ENCODE results near the gene EXOC3L2. TPM values are rescaled to one million over a fixed set of nuclear protein-coding genes. Genes with fewer than 3 reads are reported as not detected.

EXOC3L2 gene
- polyA plus RNA-seq, 1 of the 3 experiments (the other 2 are of a cell fraction) = 0.02 TPM

DNA sequence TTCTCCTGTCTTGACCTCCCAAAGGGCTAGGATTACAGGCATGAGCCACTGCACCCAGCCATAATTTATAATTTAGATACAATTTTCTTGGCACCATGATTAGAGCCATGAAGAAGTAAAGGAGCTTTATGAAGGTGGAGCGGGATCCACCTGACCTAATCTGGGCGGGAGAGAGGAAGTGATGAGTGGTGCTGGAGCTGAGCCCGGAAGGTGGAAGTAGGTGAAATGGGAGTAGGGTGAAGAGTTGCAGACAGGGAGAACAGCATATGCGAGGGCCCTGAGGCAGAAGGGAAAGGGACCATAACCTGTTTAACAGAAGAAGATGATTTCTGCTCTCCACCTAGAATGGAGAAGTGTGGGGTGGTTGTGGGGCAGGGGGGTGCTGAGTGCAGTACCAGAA is 62.4 kb downstream of the EXOC3L2 start:
- TF ChIP-seq FOSL2 (IDR thresholded peaks at IDR 0.05; ENCODE audit: borderline replicate concordance, low read depth) (no peak), ELF1 (IDR thresholded peaks at IDR 0.05) (no peak)
- Histone ChIP-seq H3K9ac (no peak overlapping the region), H3K27me3 (ENCODE audit: insufficient read depth) (no peaks in the 10 kb centered on the region), H3K4me2 (no peak overlapping the region), H3K9me3 (no peaks in the 10 kb centered on the region), H3K4me1 (ENCODE audit: control insufficient read depth in 1 of 2, insufficient read depth in 2 of 2, low read depth in 1 of 2, low read length in 1 of 2) (peaks cover 0 to 8% of the 10 kb centered on the region in 2 experiments; a peak in 1 of 4 replicates), H3K4me3 (ENCODE audit: low read depth in 2 of 2, low read length in 1 of 2) (no peak overlapping the region), H3K9me2 (no peaks in the 10 kb centered on the region), H3K36me3 (replicated peaks in 1 of 2; ENCODE audit: control insufficient read depth in 1 of 2, insufficient read depth in 2 of 2, low read length in 1 of 2) (peaks cover 0 to 5% of the 10 kb centered on the region in 2 experiments), H3K27ac (ENCODE audit: low read depth in 2 of 2, low read length in 1 of 2) (no peak overlapping the region), H3F3A (replicated peaks; ENCODE audit: insufficient read depth) (peaks cover 5% of the 10 kb centered on the region), H2AFZ (ENCODE audit: low read depth) (no peak overlapping the region), H4K20me1 (ENCODE audit: insufficient read depth) (no peaks in the 10 kb centered on the region), H3K79me2 (ENCODE audit: insufficient read depth) (peaks cover 20% of the 10 kb centered on the region)
- 91% methylated on average over 4 of the region's 4 CpGs for WGBS (ENCODE audit: low lambda C conversion rate)
- POLR2A ChIA-PET = no interaction called here
- CTCF ChIA-PET = interaction anchor here (0.8 to 1.4 kb wide), 3 partner anchors 17 to 173 kb away, joined by 3 to 6 read pairs (median 3); no protein-coding TSS in a partner anchor
- no peak for DNase-seq

DNA sequence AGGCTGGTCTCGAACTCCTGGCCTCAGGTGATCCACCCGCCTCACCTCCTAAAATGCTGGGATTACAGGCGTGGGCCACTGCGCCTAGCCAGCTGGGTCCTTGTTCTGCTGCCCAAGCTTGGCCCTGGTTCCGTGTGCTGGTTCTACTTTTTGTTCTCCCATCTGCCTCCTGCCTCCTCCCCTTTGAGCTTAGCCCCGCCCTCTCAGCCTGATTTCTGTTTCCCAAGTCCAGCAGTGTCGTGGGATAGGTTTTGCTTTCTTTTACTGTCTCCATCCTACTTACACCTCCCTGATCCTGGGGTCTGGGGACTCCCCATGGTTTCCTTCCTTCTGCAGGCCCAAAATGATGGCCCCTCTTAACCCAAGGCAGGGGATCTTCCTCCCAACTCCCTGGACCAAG is 64.3 kb downstream of the EXOC3L2 start:
- H3K79me2 ChIP-seq (ENCODE audit: insufficient read depth) = peaks cover 29% of the 10 kb centered on the region
- TF ChIP-seq NFIC (IDR thresholded peaks at IDR 0.05; ENCODE audit: borderline replicate concordance) (no peak), FOSL2 (IDR thresholded peaks at IDR 0.05; ENCODE audit: borderline replicate concordance, low read depth) (no peak), NRF1 (IDR thresholded peaks at IDR 0.05; ENCODE audit: low read depth, low read length) (no peak), GATA2 (CRISPR knock-in tag; IDR thresholded peaks at IDR 0.05) (no peak), FOXJ3 (CRISPR knock-in tag; IDR thresholded peaks at IDR 0.05) (no peak), TCF12 (IDR thresholded peaks at IDR 0.05) (no peak)
- TF ChIP-seq, protein P1, sequence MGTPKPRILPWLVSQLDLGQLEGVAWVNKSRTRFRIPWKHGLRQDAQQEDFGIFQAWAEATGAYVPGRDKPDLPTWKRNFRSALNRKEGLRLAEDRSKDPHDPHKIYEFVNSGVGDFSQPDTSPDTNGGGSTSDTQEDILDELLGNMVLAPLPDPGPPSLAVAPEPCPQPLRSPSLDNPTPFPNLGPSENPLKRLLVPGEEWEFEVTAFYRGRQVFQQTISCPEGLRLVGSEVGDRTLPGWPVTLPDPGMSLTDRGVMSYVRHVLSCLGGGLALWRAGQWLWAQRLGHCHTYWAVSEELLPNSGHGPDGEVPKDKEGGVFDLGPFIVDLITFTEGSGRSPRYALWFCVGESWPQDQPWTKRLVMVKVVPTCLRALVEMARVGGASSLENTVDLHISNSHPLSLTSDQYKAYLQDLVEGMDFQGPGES (IDR thresholded peaks at IDR 0.05; ENCODE audit: low read depth, low read length) = no peak
- DNase-seq = no peak
- H4K20me1 ChIP-seq (ENCODE audit: insufficient read depth) = no peaks in the 10 kb centered on the region
- H2AFZ ChIP-seq (ENCODE audit: low read depth) = no peak overlapping the region
- 95% methylated on average over 7 of the region's 7 CpGs for WGBS (ENCODE audit: low lambda C conversion rate)
- H3K27me3 ChIP-seq (ENCODE audit: insufficient read depth) = no peaks in the 10 kb centered on the region
- no peak overlapping the region for H3K27ac ChIP-seq (ENCODE audit: low read depth in 2 of 2, low read length in 1 of 2)
- no peak overlapping the region for H3K4me3 ChIP-seq (ENCODE audit: low read depth in 2 of 2, low read length in 1 of 2)
- CTCF ChIA-PET = interaction anchor here (0.6 to 1.0 kb wide), 2 partner anchors 68 to 158 kb away, joined by 3 read pairs; no protein-coding TSS in a partner anchor
- peaks cover 0 to 13% of the 10 kb centered on the region in 2 experiments; a peak in 1 of 4 replicates for H3K4me1 ChIP-seq (ENCODE audit: control insufficient read depth in 1 of 2, insufficient read depth in 2 of 2, low read depth in 1 of 2, low read length in 1 of 2)
- no peaks in the 10 kb centered on the region for H3K9me2 ChIP-seq
- H3F3A ChIP-seq (replicated peaks; ENCODE audit: insufficient read depth) = peaks cover 9% of the 10 kb centered on the region
- H3K36me3 ChIP-seq (replicated peaks in 1 of 2; ENCODE audit: control insufficient read depth in 1 of 2, insufficient read depth in 2 of 2, low read length in 1 of 2) = peaks cover 0 to 5% of the 10 kb centered on the region in 2 experiments
- H3K9me3 ChIP-seq = no peaks in the 10 kb centered on the region
- POLR2A ChIA-PET = no interaction called here
- H3K4me2 ChIP-seq = no peak overlapping the region
- H3K9ac ChIP-seq = no peak overlapping the region

DNA sequence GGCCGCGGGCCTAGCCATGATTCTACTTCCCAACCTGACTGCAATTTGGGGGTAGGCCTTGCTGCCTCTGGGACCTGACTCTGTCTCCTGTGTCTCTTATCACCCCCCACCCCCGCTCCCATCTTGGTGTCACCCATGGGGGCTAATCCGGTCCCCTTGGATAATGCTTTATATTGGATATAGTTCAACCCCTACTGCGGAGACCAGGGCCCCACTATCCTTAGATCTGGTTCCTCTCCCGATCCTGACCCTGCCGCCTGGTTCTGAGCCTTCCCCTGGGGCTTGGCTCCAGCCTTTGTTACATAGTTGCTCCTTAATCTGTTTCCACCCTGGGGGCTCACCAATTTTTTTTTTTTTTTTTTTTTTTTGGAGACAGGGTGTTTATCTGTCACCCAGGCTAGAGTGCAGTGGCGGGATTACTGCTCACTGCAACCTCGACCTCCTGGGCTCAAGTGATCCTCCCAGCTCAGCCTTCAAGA is 65.3 kb downstream of the EXOC3L2 start:
- Histone ChIP-seq H3K9ac (peak overlapping the region; percentile 59), H3K4me1 (ENCODE audit: control insufficient read depth in 1 of 2, insufficient read depth in 2 of 2, low read depth in 1 of 2, low read length in 1 of 2) (peaks cover 0 to 13% of the 10 kb centered on the region in 2 experiments; a peak in 1 of 4 replicates), H3F3A (replicated peaks; ENCODE audit: insufficient read depth) (peaks cover 9% of the 10 kb centered on the region), H4K20me1 (ENCODE audit: insufficient read depth) (no peaks in the 10 kb centered on the region), H2AFZ (ENCODE audit: low read depth) (no peak overlapping the region), H3K9me3 (no peaks in the 10 kb centered on the region), H3K79me2 (ENCODE audit: insufficient read depth) (peaks cover 29% of the 10 kb centered on the region), H3K4me3 (ENCODE audit: low read depth in 2 of 2, low read length in 1 of 2) (peak overlapping the region; percentile 81 to 96), H3K9me2 (no peaks in the 10 kb centered on the region), H3K4me2 (peak overlapping the region; percentile 99), H3K27ac (ENCODE audit: low read depth in 2 of 2, low read length in 1 of 2) (peak overlapping the region in 1 of 2 experiments; percentile 5; a peak in 1 of 4 replicates), H3K27me3 (ENCODE audit: insufficient read depth) (no peaks in the 10 kb centered on the region), H3K36me3 (replicated peaks in 1 of 2; ENCODE audit: control insufficient read depth in 1 of 2, insufficient read depth in 2 of 2, low read length in 1 of 2) (peaks cover 0 to 5% of the 10 kb centered on the region in 2 experiments)
- ChIA-PET POLR2A (no interaction called here), CTCF (interaction anchor here (1.0 to 1.7 kb wide), 2 partner anchors 159 kb away, joined by 3 to 6 read pairs; no protein-coding TSS in a partner anchor)
- DNase-seq = no peak
- WGBS (ENCODE audit: low lambda C conversion rate) = 61% methylated on average over 9 of the region's 9 CpGs
- TF ChIP-seq, protein P2, sequence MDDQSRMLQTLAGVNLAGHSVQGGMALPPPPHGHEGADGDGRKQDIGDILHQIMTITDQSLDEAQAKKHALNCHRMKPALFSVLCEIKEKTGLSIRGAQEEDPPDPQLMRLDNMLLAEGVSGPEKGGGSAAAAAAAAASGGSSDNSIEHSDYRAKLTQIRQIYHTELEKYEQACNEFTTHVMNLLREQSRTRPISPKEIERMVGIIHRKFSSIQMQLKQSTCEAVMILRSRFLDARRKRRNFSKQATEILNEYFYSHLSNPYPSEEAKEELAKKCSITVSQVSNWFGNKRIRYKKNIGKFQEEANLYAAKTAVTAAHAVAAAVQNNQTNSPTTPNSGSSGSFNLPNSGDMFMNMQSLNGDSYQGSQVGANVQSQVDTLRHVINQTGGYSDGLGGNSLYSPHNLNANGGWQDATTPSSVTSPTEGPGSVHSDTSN (IDR thresholded peaks at IDR 0.05) = no peak
- TF ChIP-seq SMC3 (IDR thresholded peaks at IDR 0.05; ENCODE audit: low read depth, low read length) (no peak), GATA2 (CRISPR knock-in tag; IDR thresholded peaks at IDR 0.05) (no peak), EP300 (IDR thresholded peaks at IDR 0.05; ENCODE audit: borderline replicate concordance in 1 of 2, low read depth in 1 of 2, low read length in 1 of 2) (no peak), MEF2A (IDR thresholded peaks at IDR 0.05; ENCODE audit: borderline replicate concordance, low read depth) (no peak), EZH2phosphoT487 (IDR thresholded peaks at IDR 0.05; ENCODE audit: borderline replicate concordance, low read depth) (no peak), JUND (IDR thresholded peaks at IDR 0.05) (no peak), FOXJ3 (CRISPR knock-in tag; IDR thresholded peaks at IDR 0.05) (no peak), RAD21 (IDR thresholded peaks at IDR 0.05; ENCODE audit: low read length) (no peak), RCOR1 (IDR thresholded peaks at IDR 0.05; ENCODE audit: low read length) (no peak), TEAD4 (IDR thresholded peaks at IDR 0.05; ENCODE audit: borderline replicate concordance, insufficient read depth) (no peak), TAF1 (IDR thresholded peaks at IDR 0.05; ENCODE audit: borderline replicate concordance, low read depth, low read length) (no peak), GABPA (IDR thresholded peaks at IDR 0.05; ENCODE audit: low read depth) (no peak)
- TF ChIP-seq, protein P3, sequence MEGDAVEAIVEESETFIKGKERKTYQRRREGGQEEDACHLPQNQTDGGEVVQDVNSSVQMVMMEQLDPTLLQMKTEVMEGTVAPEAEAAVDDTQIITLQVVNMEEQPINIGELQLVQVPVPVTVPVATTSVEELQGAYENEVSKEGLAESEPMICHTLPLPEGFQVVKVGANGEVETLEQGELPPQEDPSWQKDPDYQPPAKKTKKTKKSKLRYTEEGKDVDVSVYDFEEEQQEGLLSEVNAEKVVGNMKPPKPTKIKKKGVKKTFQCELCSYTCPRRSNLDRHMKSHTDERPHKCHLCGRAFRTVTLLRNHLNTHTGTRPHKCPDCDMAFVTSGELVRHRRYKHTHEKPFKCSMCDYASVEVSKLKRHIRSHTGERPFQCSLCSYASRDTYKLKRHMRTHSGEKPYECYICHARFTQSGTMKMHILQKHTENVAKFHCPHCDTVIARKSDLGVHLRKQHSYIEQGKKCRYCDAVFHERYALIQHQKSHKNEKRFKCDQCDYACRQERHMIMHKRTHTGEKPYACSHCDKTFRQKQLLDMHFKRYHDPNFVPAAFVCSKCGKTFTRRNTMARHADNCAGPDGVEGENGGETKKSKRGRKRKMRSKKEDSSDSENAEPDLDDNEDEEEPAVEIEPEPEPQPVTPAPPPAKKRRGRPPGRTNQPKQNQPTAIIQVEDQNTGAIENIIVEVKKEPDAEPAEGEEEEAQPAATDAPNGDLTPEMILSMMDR (IDR thresholded peaks at IDR 0.05) = no peak
